ENCODE measurements around the gene SHISA8. TPM values are rescaled to one million over a fixed set of nuclear protein-coding genes. Genes with fewer than 3 reads are reported as not detected.
"Not testable (repeated sequence)": the region's sequence is repeated elsewhere in the genome, so short reads cannot be mapped to it uniquely, and the experiment has no call there.

SHISA8 gene
- total and polyA plus RNA-seq, 7 donors = 0.15 to 0.26 (median 0.26) TPM; not detected in 4

DNA sequence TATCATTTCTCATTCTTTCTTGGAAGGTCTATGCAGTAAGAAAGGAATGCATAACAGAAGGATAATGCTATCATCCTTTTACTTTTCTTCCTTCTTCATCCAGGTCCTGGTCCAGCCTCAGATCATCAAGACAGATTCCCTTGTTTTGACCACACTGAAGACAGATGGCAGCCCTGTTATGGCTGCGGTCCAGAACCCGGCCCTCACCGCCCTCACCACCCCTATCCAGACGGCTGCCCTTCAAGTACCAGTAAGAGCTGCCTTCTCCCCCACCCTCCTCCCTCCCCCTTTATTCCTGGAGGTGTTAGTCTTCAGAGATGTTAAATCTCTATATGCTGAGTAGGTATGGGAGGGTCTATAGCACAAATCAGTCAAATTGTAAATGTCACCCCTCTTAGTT lies 44.1 kb downstream of the SHISA8 start:
- 59 to 67% (median 62%) methylated on average over 4 of the region's 4 CpGs for WGBS, 3 donors
- no peaks in the 10 kb centered on the region for H3K9me3 ChIP-seq
- H3K36me3 ChIP-seq (ENCODE audit: insufficient read depth in 1 of 2, low read depth in 1 of 2) = peaks cover 7 to 90% of the 10 kb centered on the region in 2 donors
- H3K4me3 ChIP-seq = no peak overlapping the region
- H3K27me3 ChIP-seq (ENCODE audit: insufficient read depth in 3 of 3, low read length in 2 of 3) = no peaks in the 10 kb centered on the region
- ATAC-seq = no peak
- DNase-seq = no peak
- TF ChIP-seq, protein P1, sequence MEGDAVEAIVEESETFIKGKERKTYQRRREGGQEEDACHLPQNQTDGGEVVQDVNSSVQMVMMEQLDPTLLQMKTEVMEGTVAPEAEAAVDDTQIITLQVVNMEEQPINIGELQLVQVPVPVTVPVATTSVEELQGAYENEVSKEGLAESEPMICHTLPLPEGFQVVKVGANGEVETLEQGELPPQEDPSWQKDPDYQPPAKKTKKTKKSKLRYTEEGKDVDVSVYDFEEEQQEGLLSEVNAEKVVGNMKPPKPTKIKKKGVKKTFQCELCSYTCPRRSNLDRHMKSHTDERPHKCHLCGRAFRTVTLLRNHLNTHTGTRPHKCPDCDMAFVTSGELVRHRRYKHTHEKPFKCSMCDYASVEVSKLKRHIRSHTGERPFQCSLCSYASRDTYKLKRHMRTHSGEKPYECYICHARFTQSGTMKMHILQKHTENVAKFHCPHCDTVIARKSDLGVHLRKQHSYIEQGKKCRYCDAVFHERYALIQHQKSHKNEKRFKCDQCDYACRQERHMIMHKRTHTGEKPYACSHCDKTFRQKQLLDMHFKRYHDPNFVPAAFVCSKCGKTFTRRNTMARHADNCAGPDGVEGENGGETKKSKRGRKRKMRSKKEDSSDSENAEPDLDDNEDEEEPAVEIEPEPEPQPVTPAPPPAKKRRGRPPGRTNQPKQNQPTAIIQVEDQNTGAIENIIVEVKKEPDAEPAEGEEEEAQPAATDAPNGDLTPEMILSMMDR (IDR thresholded peaks at IDR 0.05) = no peak
- no peak overlapping the region for H3K27ac ChIP-seq
- H3K4me1 ChIP-seq = no peaks in the 10 kb centered on the region
- intact Hi-C loops (cut with DNase I) = no loop called here

DNA sequence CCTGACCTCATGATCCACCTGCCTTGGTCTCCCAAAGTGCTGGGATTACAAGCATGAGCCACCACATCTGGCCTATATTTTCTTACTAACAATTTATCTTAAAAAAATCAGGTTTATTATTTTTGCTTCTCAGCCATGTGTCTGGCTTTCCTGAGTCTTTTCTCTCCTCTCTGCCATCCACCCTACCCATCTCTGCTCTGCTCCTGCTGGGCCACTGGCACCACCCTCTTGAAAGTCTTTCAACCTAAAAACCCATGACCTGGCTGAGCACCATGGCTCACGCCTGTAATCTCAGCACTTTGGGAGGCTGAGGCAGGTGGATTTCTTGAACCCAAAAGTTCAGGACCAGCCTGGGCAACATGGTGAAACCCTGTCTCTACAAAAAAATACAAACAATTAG lies 44.8 kb downstream of the SHISA8 start:
- ATAC-seq; H3K27me3 ChIP-seq (ENCODE audit: insufficient read depth in 3 of 3, low read length in 2 of 3); intact Hi-C loops (cut with DNase I); DNase-seq; H3K9me3 ChIP-seq; H3K27ac ChIP-seq; H3K4me1 ChIP-seq; H3K4me3 ChIP-seq: not testable (repeated sequence)
- WGBS, 3 donors = 70 to 100% (median 87%) methylated on average over 1 of the region's 1 CpG
- H3K36me3 ChIP-seq (ENCODE audit: insufficient read depth in 1 of 2, low read depth in 1 of 2) = peaks cover 2 to 83% of the 10 kb centered on the region in 2 donors

DNA sequence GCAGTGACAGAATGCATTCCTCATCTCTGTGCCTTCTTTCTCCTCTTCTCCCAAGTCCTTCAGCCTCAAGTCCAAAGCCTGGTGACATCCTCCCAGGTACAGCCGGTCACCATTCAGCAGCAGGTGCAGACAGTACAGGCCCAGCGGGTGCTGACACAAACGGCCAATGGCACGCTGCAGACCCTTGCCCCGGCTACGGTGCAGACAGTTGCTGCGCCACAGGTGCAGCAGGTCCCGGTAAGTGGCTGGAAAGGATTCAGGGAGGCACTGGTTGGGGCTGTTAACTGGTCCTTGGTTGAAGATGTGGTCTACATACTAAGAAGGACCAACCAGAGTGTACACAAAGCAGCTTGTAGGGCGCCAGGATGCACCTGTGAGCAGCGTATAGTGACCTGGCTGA lies 46.3 kb downstream of the SHISA8 start:
- intact Hi-C loops (cut with DNase I) = no loop called here
- TF ChIP-seq, protein P1 (IDR thresholded peaks at IDR 0.05) = no peak
- whole genome bisulfite sequencing, 3 donors = 93 to 95% (median 95%) methylated on average over 10 of the region's 10 CpGs
- Histone ChIP-seq H3K36me3 (ENCODE audit: insufficient read depth in 1 of 2, low read depth in 1 of 2) (peaks cover 0 to 68% of the 10 kb centered on the region in 2 donors), H3K9me3 (no peaks in the 10 kb centered on the region), H3K4me1 (peaks cover 3% of the 10 kb centered on the region), H3K4me3 (no peak overlapping the region), H3K27me3 (ENCODE audit: insufficient read depth in 3 of 3, low read length in 2 of 3) (no peaks in the 10 kb centered on the region), H3K27ac (no peak overlapping the region)
- ATAC-seq (no peak), DNase-seq (no peak)

DNA sequence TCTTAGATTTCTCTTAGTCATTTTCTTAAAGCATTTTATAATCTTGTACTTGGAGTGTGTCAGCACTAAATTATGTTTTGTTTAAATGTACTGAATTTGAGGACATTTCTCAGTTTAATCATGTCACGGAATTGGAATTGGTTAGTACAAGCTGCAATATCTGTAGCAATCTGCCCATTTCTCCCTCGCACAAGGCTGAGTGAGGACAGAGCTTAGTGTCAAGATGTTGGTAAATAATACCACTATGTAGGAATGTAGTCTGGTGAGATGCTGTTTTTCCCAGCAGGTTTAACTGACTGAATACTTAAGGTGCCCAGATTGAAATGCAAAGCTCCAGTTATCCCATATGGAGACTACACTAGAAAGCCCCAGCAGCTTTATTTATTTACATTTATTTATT lies 51.4 kb downstream of the SHISA8 start:
- H3K27me3 ChIP-seq (ENCODE audit: insufficient read depth in 3 of 3, low read length in 2 of 3) = no peaks in the 10 kb centered on the region
- intact Hi-C loops (cut with DNase I) = no loop called here
- TF ChIP-seq, protein P1 (IDR thresholded peaks at IDR 0.05) = no peak
- H3K27ac ChIP-seq = no peak overlapping the region
- WGBS, 3 donors = 87 to 96% (median 92%) methylated on average over 2 of the region's 2 CpGs
- peaks cover 0 to 20% of the 10 kb centered on the region in 2 donors for H3K36me3 ChIP-seq (ENCODE audit: insufficient read depth in 1 of 2, low read depth in 1 of 2)
- peaks cover 27% of the 10 kb centered on the region for H3K4me1 ChIP-seq
- ATAC-seq (no peak), DNase-seq (no peak)
- H3K4me3 ChIP-seq = no peak overlapping the region
- H3K9me3 ChIP-seq = no peaks in the 10 kb centered on the region

DNA sequence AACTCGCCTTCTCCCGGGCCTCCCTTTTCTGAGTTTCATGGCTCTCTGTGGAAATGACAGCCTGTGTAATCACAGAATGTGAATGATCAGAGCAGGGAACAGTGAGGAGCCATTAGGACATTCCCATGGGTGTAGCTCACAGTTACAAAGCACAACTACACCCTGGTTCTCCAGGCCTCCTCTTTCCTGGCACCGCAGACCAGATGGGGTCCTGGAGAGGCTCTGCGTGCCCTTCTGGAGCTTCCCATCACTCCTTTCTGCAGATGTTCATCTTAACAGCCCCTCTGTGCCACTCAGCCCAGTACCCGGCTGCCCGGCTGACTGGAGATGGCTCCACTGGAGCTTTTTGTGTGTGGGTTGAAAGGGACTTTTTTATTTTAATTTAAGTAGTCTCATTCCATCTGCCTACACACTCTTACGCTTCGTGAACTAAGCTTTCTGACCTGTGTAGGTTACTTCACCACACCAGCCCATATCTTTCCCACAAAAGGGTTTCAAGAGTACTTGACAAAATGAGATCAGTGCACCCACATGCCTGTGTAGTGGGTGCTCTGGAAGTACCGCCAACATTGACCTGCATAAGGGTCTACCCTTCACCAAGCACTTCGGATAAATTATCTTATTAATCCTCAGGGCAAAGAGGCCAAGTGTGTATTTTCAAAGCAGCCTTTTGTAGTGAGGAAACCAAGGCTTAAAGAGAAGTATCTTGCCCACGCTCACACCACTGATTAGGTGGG lies 52.2 kb downstream of the SHISA8 start:
- 69 to 84% (median 71%) methylated on average over 11 of the region's 11 CpGs for WGBS, 3 donors
- peaks cover 27% of the 10 kb centered on the region for H3K4me1 ChIP-seq
- peak in 3 of 4 donors; percentile 38 to 76 (median 61) for ATAC-seq
- no peaks in the 10 kb centered on the region for H3K27me3 ChIP-seq (ENCODE audit: insufficient read depth in 3 of 3, low read length in 2 of 3)
- no peak for DNase-seq
- peak overlapping the region; percentile 74 for H3K27ac ChIP-seq
- intact Hi-C loops (cut with DNase I) = no loop called here
- H3K9me3 ChIP-seq = no peaks in the 10 kb centered on the region
- TF ChIP-seq, protein P1 (IDR thresholded peaks at IDR 0.05) = no peak
- H3K4me3 ChIP-seq = no peak overlapping the region
- peaks cover 0 to 12% of the 10 kb centered on the region in 2 donors for H3K36me3 ChIP-seq (ENCODE audit: insufficient read depth in 1 of 2, low read depth in 1 of 2)
